Liver (tissue), 9 donors: ENCODE results near the gene KCTD6. TPM values are rescaled to one million over a fixed set of nuclear protein-coding genes. Genes with fewer than 3 reads are reported as not detected.

Source experiments
- DNase-seq: peaks from one replicate; pipeline ENCODE4 v3.0.0-alpha.2; 2017; ENCODE audit warnings: low spot score
- H3K27ac ChIP-seq, 2 donors: one replicate each; pipeline ENCODE4 v1.7.0; 2013; ENCODE audit warnings: inconsistent platforms in 2 of 2, low read length in 2 of 2, control low read depth in 1 of 2, low read depth in 1 of 2, mild to moderate bottlenecking in 1 of 2
- H3K27me3 ChIP-seq, 4 donors: one replicate each; pipeline versions ENCODE4 v1.6.1 to v1.7.0; 2013; ENCODE audit warnings: low read length in 3 of 4, inconsistent platforms in 1 of 4, mild to moderate bottlenecking in 1 of 4, moderate library complexity in 1 of 4; ENCODE audit not compliant: control insufficient read depth in 4 of 4, insufficient read depth in 4 of 4
- H3K36me3 ChIP-seq, 4 donors: one replicate each; pipeline versions ENCODE4 v1.6.1 to v1.7.0; 2013; ENCODE audit warnings: low read length in 3 of 4, mild to moderate bottlenecking in 3 of 4, low read depth in 1 of 4, moderate library complexity in 1 of 4; ENCODE audit not compliant: control insufficient read depth in 4 of 4, insufficient read depth in 3 of 4
- H3K4me1 ChIP-seq, 4 donors: one replicate each; pipeline versions ENCODE4 v1.6.1 to v1.7.0; 2013; ENCODE audit warnings: low read length in 3 of 4, mild to moderate bottlenecking in 3 of 4, moderate library complexity in 1 of 4; ENCODE audit not compliant: control insufficient read depth in 4 of 4, insufficient read depth in 4 of 4
- H3K4me3 ChIP-seq, 3 donors: one replicate each; pipeline versions ENCODE4 v1.6.1 to v1.7.0; 2013; ENCODE audit warnings: low read length in 3 of 3, control low read depth in 1 of 3, low read depth in 1 of 3, mild to moderate bottlenecking in 1 of 3
- H3K9ac ChIP-seq, 2 donors: one replicate each; pipeline ENCODE4 v1.7.0; 2013; ENCODE audit warnings: low read length in 2 of 2, mild to moderate bottlenecking in 2 of 2, moderate library complexity in 2 of 2, control low read depth in 1 of 2, low read depth in 1 of 2
- H3K9me3 ChIP-seq, 4 donors: one replicate each; pipeline versions ENCODE4 v1.6.1 to v1.7.0; 2013; ENCODE audit warnings: low read length in 3 of 4; ENCODE audit not compliant: control insufficient read depth in 4 of 4
- EGR1 ChIP-seq, 2 donors: IDR thresholded peaks; 2 replicates each; pipeline ENCODE4 v1.6.1; 2016 to 2018; ENCODE audit warnings: antibody characterized with exemption in 2 of 2, low read depth in 2 of 2
- FOXA1 ChIP-seq: IDR thresholded peaks from 2 replicates; pipeline ENCODE4 v1.6.1; 2016; ENCODE audit warnings: antibody characterized with exemption
- GABPA ChIP-seq, 2 donors: IDR thresholded peaks in 1 of 2; conservative IDR thresholded peaks in 1 of 2; 2 replicates each; pipeline ENCODE4 v1.6.1; 2016; ENCODE audit warnings: antibody characterized with exemption in 2 of 2, mild to moderate bottlenecking in 1 of 2, moderate library complexity in 1 of 2
- HNF4G ChIP-seq: IDR thresholded peaks from 2 replicates; pipeline ENCODE4 v1.6.1; 2016; ENCODE audit warnings: antibody characterized with exemption
- NR2F2 ChIP-seq: IDR thresholded peaks from 2 replicates; pipeline ENCODE4 v1.6.1; 2016; ENCODE audit warnings: antibody characterized with exemption
- RAD21 ChIP-seq, 2 donors: IDR thresholded peaks; 2 replicates each; pipeline ENCODE4 v1.6.1; 2016; ENCODE audit warnings: antibody characterized with exemption in 2 of 2, mild to moderate bottlenecking in 2 of 2
- RXRA ChIP-seq, 2 donors: IDR thresholded peaks; 2 replicates each; pipeline ENCODE4 v1.6.1; 2017 to 2018; ENCODE audit warnings: antibody characterized with exemption in 2 of 2, mild to moderate bottlenecking in 1 of 2
- SP1 ChIP-seq: IDR thresholded peaks from 2 replicates; pipeline ENCODE4 v1.6.1; 2018; ENCODE audit warnings: antibody characterized with exemption, mild to moderate bottlenecking
- TAF1 ChIP-seq: conservative IDR thresholded peaks from 2 replicates; pipeline ENCODE4 v1.6.1; 2016; ENCODE audit warnings: antibody characterized with exemption, mild to moderate bottlenecking
- YY1 ChIP-seq: IDR thresholded peaks from 2 replicates; pipeline ENCODE4 v1.6.1; 2016; ENCODE audit warnings: antibody characterized with exemption, mild to moderate bottlenecking
- WGBS: extraction: QIAGEN DNeasy Blood & Tissue Kit; methylation state at CpG from one replicate; pipeline ENCODE4 v1.1.7; 2013; 5-methylcytosine and 5-hydroxymethylcytosine counted together
- polyA plus RNA-seq, 2 donors: library from polyadenylated mRNA; stranded (reverse) in 1 of 2; unstranded in 1 of 2; fragments of 200-250 nt in 1 of 2; fragments of >200 nt in 1 of 2; fragmentation: Nextera tagmentation in 1 of 2; extraction: Ambion mirVana in 1 of 2; gene quantifications; one replicate each; pipeline versions ENCODE4 v1.2.1 to v1.2.3, GENCODE V29; 2013 to 2015
- total RNA-seq, 2 donors: library from RNA; depleted of rRNA; stranded (reverse); fragments of >200 nt; gene quantifications; one replicate each; pipeline ENCODE4 v1.2.3, GENCODE V29; 2014
- TF ChIP-seq, protein P1 (sequence below): IDR thresholded peaks from 2 replicates; pipeline ENCODE4 v1.6.1; 2016; ENCODE audit warnings: antibody characterized with exemption
- TF ChIP-seq, protein P2 (sequence below): IDR thresholded peaks from 2 replicates; pipeline ENCODE4 v1.6.1; 2016; ENCODE audit warnings: antibody characterized with exemption
- TF ChIP-seq, protein P3 (sequence below): IDR thresholded peaks from 2 replicates; pipeline ENCODE4 v1.6.1; 2016; ENCODE audit warnings: antibody characterized with exemption, mild to moderate bottlenecking
- TF ChIP-seq, protein P4 (sequence below): IDR thresholded peaks from 2 replicates; pipeline ENCODE4 v1.6.1; 2016; ENCODE audit warnings: antibody characterized with exemption
- donor health status: healthy.
- donor health status: healthy.
- donor health status: healthy.
- donor health status: healthy.
- donor health status: healthy.

KCTD6 gene
- total and polyA plus RNA-seq, 4 donors = 6.5 to 13.8 (median 10.4) TPM

DNA sequence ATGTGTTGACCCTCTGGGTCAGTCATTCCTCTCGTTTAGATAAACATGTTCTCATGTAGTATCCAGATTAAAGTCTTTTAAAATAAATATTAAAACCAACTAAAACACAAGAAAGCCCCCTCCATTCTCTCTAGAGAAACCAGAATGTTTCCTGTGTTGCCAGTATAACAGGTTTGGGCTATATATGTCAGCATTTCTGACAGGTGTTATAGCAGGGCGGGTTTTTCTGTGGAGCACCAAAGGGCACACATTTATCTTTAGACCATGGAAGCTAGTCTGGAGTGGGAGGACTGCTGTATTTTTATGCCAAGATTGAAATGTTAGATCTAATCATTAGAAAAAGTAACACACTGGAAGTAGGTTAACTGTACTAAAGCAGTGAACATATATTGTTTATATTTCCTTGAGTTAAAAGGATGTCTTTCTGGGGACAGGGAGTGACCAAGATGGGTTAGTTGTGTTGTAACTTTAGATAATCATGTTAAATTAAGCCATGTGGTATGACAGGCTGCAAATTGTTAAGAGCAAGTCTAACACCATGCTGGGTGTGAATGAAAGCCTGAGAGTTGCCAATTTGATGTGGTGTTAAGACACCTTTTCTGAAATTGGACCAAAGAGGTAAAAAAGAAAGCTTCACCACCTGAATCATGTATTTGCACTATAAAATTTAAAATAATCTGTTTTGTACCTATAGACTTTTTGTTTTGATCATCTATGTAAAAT is 15.6 kb downstream of the KCTD6 start:
- peaks cover 2 to 68% (median 35%) of the 10 kb centered on the region in 4 donors for H3K36me3 ChIP-seq
- no peak for DNase-seq
- H3K27me3 ChIP-seq = no peaks in the 10 kb centered on the region
- H3K4me3 ChIP-seq = no peak overlapping the region
- H3K9me3 ChIP-seq = no peaks in the 10 kb centered on the region
- WGBS = 54% methylated on average over 2 of the region's 2 CpGs
- H3K9ac ChIP-seq = no peak overlapping the region
- peaks cover 0 to 6% (median 0%) of the 10 kb centered on the region in 4 donors for H3K4me1 ChIP-seq
- TF ChIP-seq, protein P1, sequence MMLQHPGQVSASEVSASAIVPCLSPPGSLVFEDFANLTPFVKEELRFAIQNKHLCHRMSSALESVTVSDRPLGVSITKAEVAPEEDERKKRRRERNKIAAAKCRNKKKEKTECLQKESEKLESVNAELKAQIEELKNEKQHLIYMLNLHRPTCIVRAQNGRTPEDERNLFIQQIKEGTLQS = no peak
- TF ChIP-seq NR2F2 (no peak), RAD21 (IDR thresholded peaks at IDR 0.05) (no peak), TAF1 (no peak), SP1 (no peak), RXRA (IDR thresholded peaks at IDR 0.05) (no peak), FOXA1 (no peak), YY1 (no peak), EGR1 (IDR thresholded peaks at IDR 0.05; ENCODE audit: low read depth in 2 of 2) (no peak), HNF4G (no peak)
- TF ChIP-seq, protein P2, sequence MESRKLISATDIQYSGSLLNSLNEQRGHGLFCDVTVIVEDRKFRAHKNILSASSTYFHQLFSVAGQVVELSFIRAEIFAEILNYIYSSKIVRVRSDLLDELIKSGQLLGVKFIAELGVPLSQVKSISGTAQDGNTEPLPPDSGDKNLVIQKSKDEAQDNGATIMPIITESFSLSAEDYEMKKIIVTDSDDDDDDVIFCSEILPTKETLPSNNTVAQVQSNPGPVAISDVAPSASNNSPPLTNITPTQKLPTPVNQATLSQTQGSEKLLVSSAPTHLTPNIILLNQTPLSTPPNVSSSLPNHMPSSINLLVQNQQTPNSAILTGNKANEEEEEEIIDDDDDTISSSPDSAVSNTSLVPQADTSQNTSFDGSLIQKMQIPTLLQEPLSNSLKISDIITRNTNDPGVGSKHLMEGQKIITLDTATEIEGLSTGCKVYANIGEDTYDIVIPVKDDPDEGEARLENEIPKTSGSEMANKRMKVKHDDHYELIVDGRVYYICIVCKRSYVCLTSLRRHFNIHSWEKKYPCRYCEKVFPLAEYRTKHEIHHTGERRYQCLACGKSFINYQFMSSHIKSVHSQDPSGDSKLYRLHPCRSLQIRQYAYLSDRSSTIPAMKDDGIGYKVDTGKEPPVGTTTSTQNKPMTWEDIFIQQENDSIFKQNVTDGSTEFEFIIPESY = no peak
- TF ChIP-seq, protein P3, sequence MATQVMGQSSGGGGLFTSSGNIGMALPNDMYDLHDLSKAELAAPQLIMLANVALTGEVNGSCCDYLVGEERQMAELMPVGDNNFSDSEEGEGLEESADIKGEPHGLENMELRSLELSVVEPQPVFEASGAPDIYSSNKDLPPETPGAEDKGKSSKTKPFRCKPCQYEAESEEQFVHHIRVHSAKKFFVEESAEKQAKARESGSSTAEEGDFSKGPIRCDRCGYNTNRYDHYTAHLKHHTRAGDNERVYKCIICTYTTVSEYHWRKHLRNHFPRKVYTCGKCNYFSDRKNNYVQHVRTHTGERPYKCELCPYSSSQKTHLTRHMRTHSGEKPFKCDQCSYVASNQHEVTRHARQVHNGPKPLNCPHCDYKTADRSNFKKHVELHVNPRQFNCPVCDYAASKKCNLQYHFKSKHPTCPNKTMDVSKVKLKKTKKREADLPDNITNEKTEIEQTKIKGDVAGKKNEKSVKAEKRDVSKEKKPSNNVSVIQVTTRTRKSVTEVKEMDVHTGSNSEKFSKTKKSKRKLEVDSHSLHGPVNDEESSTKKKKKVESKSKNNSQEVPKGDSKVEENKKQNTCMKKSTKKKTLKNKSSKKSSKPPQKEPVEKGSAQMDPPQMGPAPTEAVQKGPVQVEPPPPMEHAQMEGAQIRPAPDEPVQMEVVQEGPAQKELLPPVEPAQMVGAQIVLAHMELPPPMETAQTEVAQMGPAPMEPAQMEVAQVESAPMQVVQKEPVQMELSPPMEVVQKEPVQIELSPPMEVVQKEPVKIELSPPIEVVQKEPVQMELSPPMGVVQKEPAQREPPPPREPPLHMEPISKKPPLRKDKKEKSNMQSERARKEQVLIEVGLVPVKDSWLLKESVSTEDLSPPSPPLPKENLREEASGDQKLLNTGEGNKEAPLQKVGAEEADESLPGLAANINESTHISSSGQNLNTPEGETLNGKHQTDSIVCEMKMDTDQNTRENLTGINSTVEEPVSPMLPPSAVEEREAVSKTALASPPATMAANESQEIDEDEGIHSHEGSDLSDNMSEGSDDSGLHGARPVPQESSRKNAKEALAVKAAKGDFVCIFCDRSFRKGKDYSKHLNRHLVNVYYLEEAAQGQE = no peak
- TF ChIP-seq, protein P4, sequence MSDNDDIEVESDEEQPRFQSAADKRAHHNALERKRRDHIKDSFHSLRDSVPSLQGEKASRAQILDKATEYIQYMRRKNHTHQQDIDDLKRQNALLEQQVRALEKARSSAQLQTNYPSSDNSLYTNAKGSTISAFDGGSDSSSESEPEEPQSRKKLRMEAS = no peak
- no peak overlapping the region for H3K27ac ChIP-seq

DNA sequence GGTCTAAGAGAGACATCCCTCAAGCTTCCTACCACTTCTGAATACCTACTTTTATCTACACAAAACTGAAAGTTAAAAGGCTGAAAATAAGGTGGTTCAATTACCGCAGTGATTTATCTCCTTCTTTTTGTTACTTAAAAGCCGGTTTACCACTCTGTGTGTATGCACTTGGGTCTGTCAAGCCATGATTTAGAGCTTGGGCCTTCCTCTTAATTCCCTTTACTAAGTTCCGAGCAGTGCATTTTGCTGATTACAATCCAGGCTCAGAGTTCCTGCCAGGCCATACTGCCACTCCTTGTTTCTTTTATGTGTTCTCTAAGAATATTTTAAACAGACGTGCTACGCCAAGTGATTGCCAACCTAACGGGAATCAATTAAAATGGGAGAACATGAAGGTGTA is 16.5 kb downstream of the KCTD6 start:
- H3K27me3 ChIP-seq = no peaks in the 10 kb centered on the region
- no peaks in the 10 kb centered on the region for H3K9me3 ChIP-seq
- H3K27ac ChIP-seq = no peak overlapping the region
- H3K4me1 ChIP-seq = peaks cover 0 to 6% (median 0%) of the 10 kb centered on the region in 4 donors
- DNase-seq = no peak
- H3K4me3 ChIP-seq = no peak overlapping the region
- WGBS = 78% methylated on average over 6 of the region's 6 CpGs
- no peak overlapping the region for H3K9ac ChIP-seq
- peaks cover 2 to 70% (median 41%) of the 10 kb centered on the region in 4 donors for H3K36me3 ChIP-seq
- TF ChIP-seq SP1 = no peak
- no peak for TF ChIP-seq RAD21 (IDR thresholded peaks at IDR 0.05)
- no peak for TF ChIP-seq GABPA (IDR thresholded peaks at IDR 0.05 in 1 of 2, conservative IDR thresholded peaks at IDR 0.05 in 1 of 2)
- TF ChIP-seq, protein P2 = no peak
- TF ChIP-seq, protein P1 = no peak
- no peak for TF ChIP-seq EGR1 (IDR thresholded peaks at IDR 0.05; ENCODE audit: low read depth in 2 of 2)
- TF ChIP-seq, protein P3 = no peak
